Ascending aorta (tissue), 2 donors: ENCODE results near the gene STRN. TPM values are rescaled to one million over a fixed set of nuclear protein-coding genes. Genes with fewer than 3 reads are reported as not detected.

ENCODE experiments used
- DNase-seq, 2 donors: peaks; one replicate each; pipeline ENCODE4 v3.0.0-alpha.2; 2019; ENCODE audit warnings: low spot score in 2 of 2
- H3K27ac ChIP-seq, 2 donors: fragments of 200-600 bp; sonication (generic); one replicate each; pipeline ENCODE4 v1.5.1; 2016 to 2017; ENCODE audit warnings: mild to moderate bottlenecking in 1 of 2
- H3K27me3 ChIP-seq: fragments of 200-600 bp; sonication (generic); one replicate; pipeline ENCODE4 v1.5.1; 2017
- H3K36me3 ChIP-seq, 2 donors: fragments of 200-600 bp; sonication (generic); one replicate each; pipeline ENCODE4 v1.5.1; 2016
- H3K4me1 ChIP-seq, 2 donors: fragments of 200-600 bp; sonication (generic); one replicate each; pipeline ENCODE4 v1.5.1; 2016 to 2017; ENCODE audit warnings: mild to moderate bottlenecking in 1 of 2
- H3K4me3 ChIP-seq, 2 donors: fragments of 200-600 bp; sonication (generic); one replicate each; pipeline ENCODE4 v1.5.1; 2016 to 2017; ENCODE audit warnings: mild to moderate bottlenecking in 1 of 2
- H3K9me3 ChIP-seq, 2 donors: fragments of 200-600 bp; sonication (generic); one replicate each; pipeline ENCODE4 v1.5.1; 2016
- intact Hi-C: fragments of 100-400 bp; cut with DNase I; formaldehyde crosslinking; loops from one replicate; pipeline ENCODE4 v1.15.1; 2023
- total RNA-seq: library from RNA; depleted of rRNA; stranded (reverse); fragments of >200 nt; gene quantifications from one replicate; pipeline ENCODE4 v1.1.0, GENCODE V29; 2016
- TF ChIP-seq, protein P1 (sequence below), 3 experiments: fragments of 200-600 bp in 2 of 3; fragments of 450-650 bp in 1 of 3; sonication (generic) in 2 of 3; IDR thresholded peaks; one replicate each; pipeline ENCODE4 v1.5.1; 2016 to 2019; ENCODE audit warnings: antibody characterized with exemption in 3 of 3, mild to moderate bottlenecking in 1 of 3, moderate library complexity in 1 of 3

Gene STRN
- total RNA-seq, 1 donor from 2014 or later = 4.3 TPM

- Histone ChIP-seq H3K4me3 (no peak overlapping the region), H3K36me3 (peaks cover 44 to 54% of the 10 kb centered on the region in 2 donors), H3K4me1 (no peaks in the 10 kb centered on the region), H3K9me3 (no peaks in the 10 kb centered on the region), H3K27me3 (no peaks in the 10 kb centered on the region), H3K27ac (no peak overlapping the region)
- intact Hi-C loops = no loop called here
- TF ChIP-seq, protein P1, sequence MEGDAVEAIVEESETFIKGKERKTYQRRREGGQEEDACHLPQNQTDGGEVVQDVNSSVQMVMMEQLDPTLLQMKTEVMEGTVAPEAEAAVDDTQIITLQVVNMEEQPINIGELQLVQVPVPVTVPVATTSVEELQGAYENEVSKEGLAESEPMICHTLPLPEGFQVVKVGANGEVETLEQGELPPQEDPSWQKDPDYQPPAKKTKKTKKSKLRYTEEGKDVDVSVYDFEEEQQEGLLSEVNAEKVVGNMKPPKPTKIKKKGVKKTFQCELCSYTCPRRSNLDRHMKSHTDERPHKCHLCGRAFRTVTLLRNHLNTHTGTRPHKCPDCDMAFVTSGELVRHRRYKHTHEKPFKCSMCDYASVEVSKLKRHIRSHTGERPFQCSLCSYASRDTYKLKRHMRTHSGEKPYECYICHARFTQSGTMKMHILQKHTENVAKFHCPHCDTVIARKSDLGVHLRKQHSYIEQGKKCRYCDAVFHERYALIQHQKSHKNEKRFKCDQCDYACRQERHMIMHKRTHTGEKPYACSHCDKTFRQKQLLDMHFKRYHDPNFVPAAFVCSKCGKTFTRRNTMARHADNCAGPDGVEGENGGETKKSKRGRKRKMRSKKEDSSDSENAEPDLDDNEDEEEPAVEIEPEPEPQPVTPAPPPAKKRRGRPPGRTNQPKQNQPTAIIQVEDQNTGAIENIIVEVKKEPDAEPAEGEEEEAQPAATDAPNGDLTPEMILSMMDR (IDR thresholded peaks at IDR 0.05) = no peak
- DNase-seq = no peak
These were observed 87.9 kb downstream of the STRN start for GRCh38 chr2:36878429-36878828.

DNA sequence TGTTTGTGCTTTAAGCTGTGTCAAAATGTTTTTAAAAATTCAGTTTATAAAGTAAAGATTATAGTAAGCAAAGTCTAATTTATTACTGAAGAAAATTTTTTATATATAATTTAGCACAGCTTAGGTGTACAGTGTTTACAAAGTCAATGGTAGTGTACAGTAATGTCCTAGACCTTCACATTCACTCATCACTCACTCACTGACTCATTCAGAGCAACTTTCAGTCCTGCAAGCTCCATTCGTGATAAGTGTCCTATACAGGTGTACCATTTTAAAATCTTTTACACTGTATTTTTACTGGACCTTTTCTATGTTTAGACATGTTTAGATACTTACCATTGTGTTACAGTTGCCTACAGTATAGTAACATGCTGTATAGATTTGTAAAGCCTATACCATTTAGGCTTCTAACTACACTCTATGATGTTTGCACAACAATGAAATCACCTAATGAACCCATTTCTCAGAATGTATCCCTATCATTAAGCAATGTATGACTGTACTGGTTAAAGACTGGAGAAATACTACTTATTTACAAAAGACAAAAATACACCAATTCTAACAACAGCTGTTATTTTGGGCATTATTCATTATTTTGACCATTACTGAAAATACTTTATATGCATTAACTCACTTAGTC lies 95.1 kb downstream of the STRN start:
- intact Hi-C loops = no loop called here
- no peak for DNase-seq
- Histone ChIP-seq H3K4me1 (no peaks in the 10 kb centered on the region), H3K27ac (no peak overlapping the region), H3K36me3 (peaks cover 14 to 51% of the 10 kb centered on the region in 2 donors), H3K27me3 (no peaks in the 10 kb centered on the region), H3K4me3 (no peak overlapping the region), H3K9me3 (no peaks in the 10 kb centered on the region)
- TF ChIP-seq, protein P1 (IDR thresholded peaks at IDR 0.05) = no peak

- Histone ChIP-seq H3K36me3 (peaks cover 3 to 52% of the 10 kb centered on the region in 2 donors), H3K4me1 (no peaks in the 10 kb centered on the region), H3K27ac (no peak overlapping the region), H3K4me3 (no peak overlapping the region), H3K9me3 (no peaks in the 10 kb centered on the region), H3K27me3 (no peaks in the 10 kb centered on the region)
- TF ChIP-seq, protein P1 (IDR thresholded peaks at IDR 0.05) = no peak
- no peak for DNase-seq
- intact Hi-C loops = no loop called here
These were observed 96.7 kb downstream of the STRN start for GRCh38 chr2:36869606-36870005.

GRCh38 chr2:36861896-36862295 lies 104.4 kb downstream of the STRN start:
- TF ChIP-seq, protein P1 (IDR thresholded peaks at IDR 0.05) = no peak
- DNase-seq = no peak
- no peaks in the 10 kb centered on the region for H3K27me3 ChIP-seq
- H3K27ac ChIP-seq = no peak overlapping the region
- no peak overlapping the region for H3K4me3 ChIP-seq
- intact Hi-C loops = no loop called here
- H3K9me3 ChIP-seq = no peaks in the 10 kb centered on the region
- no peaks in the 10 kb centered on the region for H3K4me1 ChIP-seq
- peaks cover 19 to 51% of the 10 kb centered on the region in 2 donors for H3K36me3 ChIP-seq

DNA sequence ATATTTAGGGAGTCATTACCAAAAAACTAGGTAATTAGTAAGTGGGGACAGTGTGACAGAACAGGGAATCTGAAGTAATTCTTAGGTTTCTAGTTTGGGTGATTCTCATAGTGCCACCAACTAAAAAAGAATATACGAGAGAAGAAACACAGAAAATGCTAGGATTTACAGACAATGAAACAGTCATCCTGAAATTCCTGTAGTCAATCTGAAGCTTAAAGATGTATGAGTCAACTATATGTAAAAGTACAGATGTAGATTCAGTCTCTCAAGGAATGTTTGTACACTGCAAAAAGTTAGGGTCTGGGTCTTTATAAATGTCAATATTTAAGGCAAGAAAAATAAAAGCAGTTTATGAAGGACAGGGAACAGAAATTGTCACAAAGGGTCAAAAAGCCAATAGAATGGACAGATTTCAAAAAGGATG lies 107.0 kb downstream of the STRN start:
- no peaks in the 10 kb centered on the region for H3K27me3 ChIP-seq
- H3K4me1 ChIP-seq = no peaks in the 10 kb centered on the region
- H3K9me3 ChIP-seq = no peaks in the 10 kb centered on the region
- peaks cover 24 to 45% of the 10 kb centered on the region in 2 donors for H3K36me3 ChIP-seq
- TF ChIP-seq, protein P1 (IDR thresholded peaks at IDR 0.05) = no peak
- no peak overlapping the region for H3K27ac ChIP-seq
- intact Hi-C loops = no loop called here
- no peak for DNase-seq
- H3K4me3 ChIP-seq = no peak overlapping the region
